ENCODE measurements around the gene VEGFC.

DNA sequence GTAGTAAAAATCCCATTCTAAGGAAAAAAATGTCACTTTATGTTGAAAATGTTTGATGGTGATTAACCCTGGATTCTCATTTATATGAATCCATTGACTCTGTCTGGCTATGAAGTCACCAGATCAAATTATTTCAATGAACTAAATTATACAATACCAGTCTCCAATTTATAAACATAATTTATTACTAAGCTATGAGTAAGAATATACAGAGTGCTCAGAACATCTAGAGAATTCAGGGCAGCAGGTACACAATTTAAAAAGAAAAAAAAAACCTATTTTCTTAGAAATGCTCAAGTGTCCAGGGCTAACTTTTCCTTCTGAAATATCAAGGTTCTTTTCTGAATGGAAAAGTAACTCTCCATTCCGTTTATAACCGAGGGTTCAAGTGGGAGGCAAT is 48.6 kb downstream of the VEGFC start:
- TF ChIP-seq, protein P1, sequence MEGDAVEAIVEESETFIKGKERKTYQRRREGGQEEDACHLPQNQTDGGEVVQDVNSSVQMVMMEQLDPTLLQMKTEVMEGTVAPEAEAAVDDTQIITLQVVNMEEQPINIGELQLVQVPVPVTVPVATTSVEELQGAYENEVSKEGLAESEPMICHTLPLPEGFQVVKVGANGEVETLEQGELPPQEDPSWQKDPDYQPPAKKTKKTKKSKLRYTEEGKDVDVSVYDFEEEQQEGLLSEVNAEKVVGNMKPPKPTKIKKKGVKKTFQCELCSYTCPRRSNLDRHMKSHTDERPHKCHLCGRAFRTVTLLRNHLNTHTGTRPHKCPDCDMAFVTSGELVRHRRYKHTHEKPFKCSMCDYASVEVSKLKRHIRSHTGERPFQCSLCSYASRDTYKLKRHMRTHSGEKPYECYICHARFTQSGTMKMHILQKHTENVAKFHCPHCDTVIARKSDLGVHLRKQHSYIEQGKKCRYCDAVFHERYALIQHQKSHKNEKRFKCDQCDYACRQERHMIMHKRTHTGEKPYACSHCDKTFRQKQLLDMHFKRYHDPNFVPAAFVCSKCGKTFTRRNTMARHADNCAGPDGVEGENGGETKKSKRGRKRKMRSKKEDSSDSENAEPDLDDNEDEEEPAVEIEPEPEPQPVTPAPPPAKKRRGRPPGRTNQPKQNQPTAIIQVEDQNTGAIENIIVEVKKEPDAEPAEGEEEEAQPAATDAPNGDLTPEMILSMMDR (IDR thresholded peaks at IDR 0.05), result no peak
- no peak for TF ChIP-seq POLR2A (IDR thresholded peaks at IDR 0.05)

All from testis (tissue), 2 donors.